MCF 10A (cell line): ENCODE measurements around the gene NAPA. TPM values are rescaled to one million over a fixed set of nuclear protein-coding genes. Genes with fewer than 3 reads are reported as not detected.

ENCODE experiments used
- BruUV-seq: library from RNA; stranded (reverse); fragments of 400-500 nt; replicated peaks from 2 replicates; lab custom pipeline; 2021; lab: Mats Ljungman, UMichigan
- CTCF ChIA-PET: fragments of 300-600 bp; sonication (Branson Sonifier 250); formaldehyde crosslinking; extraction: SDS; loops from one replicate; lab custom pipeline; 2021; ENCODE audit warnings: antibody characterized with exemption, inconsistent platforms; lab: Yijun Ruan, JAX
- POLR2A ChIA-PET: fragments of 300-600, 350-650 bp; sonication (Branson Sonifier 250); formaldehyde crosslinking; extraction: SDS; loops from one replicate; lab custom pipeline; 2020; ENCODE audit warnings: antibody characterized with exemption, inconsistent platforms; lab: Yijun Ruan, JAX
- DNase-seq: peaks from one replicate; pipeline ENCODE4 v3.0.0-alpha.2; 2018; ENCODE audit not compliant: unreplicated experiment
- H3K27ac Mint-ChIP-seq: one replicate; pipeline ENCODE4 v1.8.0; 2022; ENCODE audit warnings: mild to moderate bottlenecking, low read depth, mixed read lengths; ENCODE audit not compliant: unreplicated experiment
- H3K27me3 Mint-ChIP-seq: one replicate; pipeline ENCODE4 v1.8.0; 2022; ENCODE audit warnings: mixed read lengths; ENCODE audit not compliant: insufficient read depth, unreplicated experiment
- H3K36me3 Mint-ChIP-seq: one replicate; pipeline ENCODE4 v1.8.0; 2022; ENCODE audit warnings: mild to moderate bottlenecking, moderate library complexity, mixed read lengths; ENCODE audit not compliant: insufficient read depth, unreplicated experiment
- H3K4me1 Mint-ChIP-seq: one replicate; pipeline ENCODE4 v1.8.0; 2022; ENCODE audit warnings: mixed read lengths; ENCODE audit not compliant: insufficient read depth, unreplicated experiment
- H3K4me3 Mint-ChIP-seq: one replicate; pipeline ENCODE4 v1.8.0; 2022; ENCODE audit warnings: mild to moderate bottlenecking, moderate library complexity, mixed read lengths; ENCODE audit not compliant: unreplicated experiment
- H3K9me3 Mint-ChIP-seq: one replicate; pipeline ENCODE4 v1.8.0; 2022; ENCODE audit warnings: mixed read lengths; ENCODE audit not compliant: unreplicated experiment
- CTCF ChIP-seq: fragments of 200-600 bp; IDR thresholded peaks from one replicate; pipeline ENCODE4 v1.8.0; 2022; ENCODE audit warnings: antibody characterized with exemption, mild to moderate bottlenecking; ENCODE audit not compliant: unreplicated experiment
- intact Hi-C: fragments of 100-400 bp; cut with micrococcal nuclease; formaldehyde crosslinking; loops from 2 replicates; pipeline ENCODE4 v1.14.1; 2022
- total RNA-seq: library from RNA; stranded (reverse); gene quantifications from 2 replicates; pipeline ENCODE4 v1.2.3, GENCODE V29; 2022

The NAPA gene
- total RNA-seq, 1 experiment from 2014 or later, result 72.1 TPM

GRCh38 chr19:47545061-47545948 lies 30.4 kb upstream of the NAPA start:
- Mint-ChIP-seq H3K4me1 (no peaks in the 10 kb centered on the region), H3K36me3 (no peaks in the 10 kb centered on the region), H3K27me3 (no peaks in the 10 kb centered on the region), H3K9me3 (no peaks in the 10 kb centered on the region), H3K4me3 (no peak overlapping the region), H3K27ac (no peak overlapping the region)
- no TSS peak for BruUV-seq
- POLR2A ChIA-PET, result no interaction called here
- no peak for DNase-seq
- no peak for TF ChIP-seq CTCF
- intact Hi-C loops, result no loop called here
- CTCF ChIA-PET, result no interaction called here

- intact Hi-C loops, result no loop called here
- POLR2A ChIA-PET, result no interaction called here
- H3K9me3 Mint-ChIP-seq, result no peaks in the 10 kb centered on the region
- no peaks in the 10 kb centered on the region for H3K36me3 Mint-ChIP-seq
- H3K4me3 Mint-ChIP-seq, result no peak overlapping the region
- H3K27me3 Mint-ChIP-seq, result no peaks in the 10 kb centered on the region
- H3K27ac Mint-ChIP-seq, result no peak overlapping the region
- CTCF ChIA-PET, result no interaction called here
- no peak for TF ChIP-seq CTCF
- H3K4me1 Mint-ChIP-seq, result no peaks in the 10 kb centered on the region
- BruUV-seq, result no TSS peak
- DNase-seq, result no peak
These were observed 29.6 kb upstream of the NAPA start for GRCh38 chr19:47544476-47544875.

GRCh38 chr19:47544075-47544474 lies 29.2 kb upstream of the NAPA start:
- POLR2A ChIA-PET, result no interaction called here
- no peak for DNase-seq
- H3K36me3 Mint-ChIP-seq, result no peaks in the 10 kb centered on the region

More at GRCh38 chr19:47544075-47544474, 29.2 kb upstream of the NAPA start:
- TF ChIP-seq CTCF, result no peak
- intact Hi-C loops, result no loop called here
- BruUV-seq, result no TSS peak
- Mint-ChIP-seq H3K9me3 (no peaks in the 10 kb centered on the region), H3K27me3 (no peaks in the 10 kb centered on the region), H3K4me1 (no peaks in the 10 kb centered on the region), H3K4me3 (no peak overlapping the region), H3K27ac (no peak overlapping the region)
- CTCF ChIA-PET, result no interaction called here
